Mucosa of descending colon (tissue), 3 donors: ENCODE data around the gene CDH4. TPM values are rescaled to one million over a fixed set of nuclear protein-coding genes. Genes with fewer than 3 reads are reported as not detected.

Source experiments
- ATAC-seq: fragments of 200-7000 bp; cut with Tn5 transposase; one replicate; pipeline ENCODE4 v1.9.1; 2020; ENCODE audit warnings: mild to moderate bottlenecking, moderate library complexity
- DNase-seq, 3 donors: peaks; one replicate each; pipeline ENCODE4 v3.0.0-alpha.2; 2020
- H3K36me3 ChIP-seq: fragments of 200-600 bp; one replicate; pipeline ENCODE4 v1.8.0; 2021; ENCODE audit warnings: low read depth, mild to moderate bottlenecking
- H3K4me1 ChIP-seq: fragments of 200-600 bp; one replicate; pipeline ENCODE4 v1.8.0; 2021; ENCODE audit warnings: low read depth, mild to moderate bottlenecking
- H3K4me3 ChIP-seq: fragments of 200-600 bp; one replicate; pipeline ENCODE4 v1.8.0; 2021; ENCODE audit warnings: mild to moderate bottlenecking
- H3K9me3 ChIP-seq: fragments of 200-600 bp; one replicate; pipeline ENCODE4 v1.8.0; 2021; ENCODE audit warnings: mild to moderate bottlenecking
- CTCF ChIP-seq: fragments of 200-600 bp; IDR thresholded peaks from one replicate; pipeline ENCODE4 v1.8.0; 2022; ENCODE audit warnings: antibody characterized with exemption, mild to moderate bottlenecking
- intact Hi-C, 2 donors: fragments of 100-400 bp; cut with DNase I in 1 of 2; cut with micrococcal nuclease in 1 of 2; formaldehyde crosslinking; loops; one replicate each; pipeline versions ENCODE4 v1.11.0 to v1.11.1; 2022; cut with DNase I, micrococcal nuclease
- total RNA-seq, 3 donors: library from RNA; stranded (reverse); fragmentation: NEBNext Ultra II Directional in 2 of 3; extraction: Animal tissue kit (Norgen Biotek cat#: 25700) in 2 of 3; gene quantifications; one replicate each; pipeline versions ENCODE4 v1.2.1 to v1.2.4, GENCODE V29; 2021 to 2023
- donor health status: DM: no; HTN: no; CAD: no; lungs with moderate emphysema.
- donor health status: DM: no; HTN: no; CAD: no.
- donor health status: DM: no; HTN: yes; CAD: no.

CDH4 gene
- total RNA-seq, 3 donors from 2014 or later, result 0.16 TPM; not detected in 2

- Histone ChIP-seq H3K9me3 (no peaks in the 10 kb centered on the region), H3K4me1 (no peaks in the 10 kb centered on the region), H3K4me3 (no peak overlapping the region), H3K36me3 (no peaks in the 10 kb centered on the region)
- intact Hi-C loops, result no loop called here
- TF ChIP-seq CTCF, result no peak
- DNase-seq, result no peak
- ATAC-seq, result no peak
These were observed 378.8 kb downstream of the CDH4 start for GRCh38 chr20:61630816-61631215.

- no peak for ATAC-seq
These were observed 379.7 kb downstream of the CDH4 start for GRCh38 chr20:61631751-61632150.

GRCh38 chr20:61633004-61633403 lies 380.9 kb downstream of the CDH4 start:
- H3K9me3 ChIP-seq, result no peaks in the 10 kb centered on the region
- H3K4me1 ChIP-seq, result no peaks in the 10 kb centered on the region
- intact Hi-C loops, result no loop called here
- H3K4me3 ChIP-seq, result no peak overlapping the region
- H3K36me3 ChIP-seq, result no peaks in the 10 kb centered on the region
- DNase-seq (no peak), ATAC-seq (no peak)
- no peak for TF ChIP-seq CTCF

More at GRCh38 chr20:61631751-61632150, 379.7 kb downstream of the CDH4 start:
- no peaks in the 10 kb centered on the region for H3K4me1 ChIP-seq
- no peak for DNase-seq
- H3K36me3 ChIP-seq, result no peaks in the 10 kb centered on the region
- H3K9me3 ChIP-seq, result no peaks in the 10 kb centered on the region
- no peak for TF ChIP-seq CTCF
- intact Hi-C loops, result no loop called here
- H3K4me3 ChIP-seq, result no peak overlapping the region

DNA sequence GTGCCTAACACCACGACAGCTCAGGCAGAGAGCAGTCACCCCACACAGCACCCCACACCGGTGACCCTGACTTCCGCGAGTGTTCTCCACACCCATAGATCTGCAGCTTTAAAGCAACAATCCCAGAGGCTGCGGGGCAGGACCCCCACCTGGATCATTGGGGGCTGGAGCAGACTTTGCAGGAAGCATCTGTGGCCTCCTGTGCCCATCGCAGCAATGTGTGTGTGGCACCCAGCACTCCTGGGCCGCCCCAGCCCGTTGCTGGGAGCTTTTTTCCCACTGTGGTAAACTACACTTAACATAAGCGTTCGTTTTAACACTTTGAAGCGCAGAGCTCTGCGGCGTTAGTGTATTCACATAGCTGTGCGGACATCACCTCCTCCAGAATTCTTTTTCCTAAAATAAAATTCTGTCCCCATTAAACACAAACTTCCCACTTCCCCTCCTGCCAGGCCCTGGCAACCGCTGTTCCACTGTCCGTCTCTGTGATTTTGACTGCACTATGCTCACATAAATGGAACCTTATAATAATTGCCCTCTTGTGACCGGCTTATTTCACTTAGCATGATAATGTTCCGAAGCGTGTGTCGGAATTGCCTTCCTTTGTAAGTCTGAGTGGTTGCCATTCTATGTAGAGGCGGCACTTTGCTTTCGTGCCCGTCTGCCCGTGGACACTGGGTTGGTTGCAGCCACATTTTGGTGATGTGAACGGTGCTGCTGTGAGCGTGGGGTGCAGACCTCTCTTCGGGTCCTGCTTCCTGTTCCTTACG lies 382.5 kb downstream of the CDH4 start:
- ATAC-seq (no peak), DNase-seq (no peak)
- H3K4me1 ChIP-seq, result no peaks in the 10 kb centered on the region
- no peaks in the 10 kb centered on the region for H3K9me3 ChIP-seq
- intact Hi-C loops, result no loop called here
- no peaks in the 10 kb centered on the region for H3K36me3 ChIP-seq
- TF ChIP-seq CTCF, result no peak
- H3K4me3 ChIP-seq, result no peak overlapping the region

GRCh38 chr20:61635721-61636455 lies 383.8 kb downstream of the CDH4 start:
- ATAC-seq (no peak), DNase-seq (no peak)
- H3K4me3 ChIP-seq, result no peak overlapping the region
- intact Hi-C loops, result no loop called here
- H3K4me1 ChIP-seq, result no peaks in the 10 kb centered on the region
- H3K36me3 ChIP-seq, result no peaks in the 10 kb centered on the region
- TF ChIP-seq CTCF, result no peak
- no peaks in the 10 kb centered on the region for H3K9me3 ChIP-seq
